ENCODE data around the gene WRAP73. TPM values are rescaled to one million over a fixed set of nuclear protein-coding genes. Genes with fewer than 3 reads are reported as not detected.
A peak's percentile ranks its signal among the peaks of the same experiment; 100 is the strongest.

Gene WRAP73
- total RNA-seq, 1 experiment from 2014 or later, result 47.9 TPM

DNA sequence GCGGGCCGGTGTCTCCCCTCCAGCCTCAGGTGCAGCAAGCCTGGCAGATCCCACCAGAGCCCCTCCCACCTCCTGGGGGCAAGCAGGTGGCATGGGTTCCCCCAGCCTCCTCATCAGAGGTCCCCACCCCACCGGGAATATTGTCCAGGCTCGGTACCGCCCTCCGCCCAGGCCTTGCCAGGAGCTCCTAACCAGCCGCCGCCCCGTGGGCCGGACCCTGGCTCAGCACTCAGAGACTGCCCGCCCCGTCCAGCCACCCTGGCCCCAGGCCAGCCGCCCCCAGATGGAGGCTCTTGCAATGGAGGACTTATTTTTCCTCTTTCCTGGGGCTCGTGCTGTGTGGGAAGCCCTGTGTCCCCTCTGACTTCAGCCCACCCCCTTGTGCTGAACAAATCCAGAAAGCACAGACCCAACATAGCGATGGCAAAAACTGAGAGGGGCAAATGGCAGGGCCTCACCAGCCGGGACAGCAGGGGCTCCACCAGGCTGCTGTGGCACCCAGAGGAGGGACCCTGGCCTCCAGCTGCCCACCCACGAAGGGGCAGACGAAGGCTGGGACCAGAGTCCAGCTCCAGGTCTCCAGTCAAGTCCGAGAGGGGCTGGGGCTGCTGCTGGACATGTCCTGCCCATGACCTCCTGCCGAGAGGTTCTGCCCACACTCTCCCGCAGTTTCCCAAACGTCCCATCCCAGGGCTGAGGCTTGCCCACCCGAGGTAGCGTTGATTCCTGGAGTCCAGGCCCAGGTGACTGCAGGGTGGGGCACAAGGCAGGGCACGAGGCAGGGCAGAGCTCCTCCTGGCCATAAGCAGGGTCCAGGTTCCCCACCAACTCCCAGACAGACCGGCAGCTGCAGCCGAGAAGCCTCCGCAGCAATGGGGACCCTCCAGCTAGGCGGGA is 46.1 kb downstream of the WRAP73 start:
- Histone ChIP-seq H3K27me3 (peaks cover 59% of the 10 kb centered on the region), H3K27ac (no peak overlapping the region), H3K4me3 (no peak overlapping the region), H3K36me3 (no peaks in the 10 kb centered on the region), H3K4me1 (peaks cover 6% of the 10 kb centered on the region), H3K9me3 (replicated peaks) (no peaks in the 10 kb centered on the region; the same call in 1 of the 2 replicates)
- no peak for DNase-seq

DNA sequence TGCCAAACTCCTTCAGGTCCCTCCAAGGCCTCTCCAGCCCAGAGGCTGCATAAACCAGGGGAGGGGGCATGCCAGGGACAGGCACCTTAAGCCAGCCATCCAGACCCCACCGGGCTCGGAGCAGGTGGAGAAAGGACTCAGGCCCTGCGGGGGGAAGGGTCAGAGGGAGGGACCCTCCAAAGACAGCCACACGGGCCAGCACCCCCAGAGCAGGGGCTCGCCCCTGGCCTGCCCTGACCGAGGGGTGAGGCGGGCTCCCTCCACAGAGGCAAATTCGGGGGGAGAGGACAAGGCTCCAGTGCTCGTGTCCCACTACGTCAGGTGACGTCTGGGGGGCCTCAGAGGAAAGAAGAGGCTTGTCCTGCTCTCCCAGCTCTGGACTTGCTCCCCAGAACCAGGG is 46.7 kb downstream of the WRAP73 start:
- H3K27me3 ChIP-seq, result peaks cover 59% of the 10 kb centered on the region
- no peak overlapping the region for H3K27ac ChIP-seq
- peaks cover 8% of the 10 kb centered on the region for H3K4me1 ChIP-seq
- H3K4me3 ChIP-seq, result no peak overlapping the region
- DNase-seq, result no peak
- H3K9me3 ChIP-seq (replicated peaks), result no peaks in the 10 kb centered on the region; the same call in 1 of the 2 replicates
- no peaks in the 10 kb centered on the region for H3K36me3 ChIP-seq

DNA sequence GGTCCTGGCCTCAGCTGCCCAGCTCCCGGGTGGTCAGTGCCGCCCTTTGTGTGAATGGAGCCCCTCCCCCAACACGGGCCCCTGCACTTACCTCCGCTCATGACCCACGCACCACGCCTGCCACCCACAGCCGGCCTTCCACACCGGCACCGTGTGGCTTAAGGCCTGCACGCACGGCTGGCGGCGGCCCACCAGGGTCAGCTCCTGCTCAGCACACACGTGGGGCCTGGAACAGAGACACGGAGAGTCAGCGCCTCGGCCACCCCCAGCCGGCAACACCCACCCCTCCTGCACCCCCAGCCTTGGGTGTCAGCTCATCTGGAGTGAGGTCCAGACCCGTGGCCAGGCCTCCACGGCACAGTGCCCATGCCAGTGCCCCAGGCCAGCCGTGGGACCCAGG is 47.5 kb downstream of the WRAP73 start:
- peaks cover 64% of the 10 kb centered on the region for H3K27me3 ChIP-seq
- no peak overlapping the region for H3K4me3 ChIP-seq
- H3K4me1 ChIP-seq, result peaks cover 8% of the 10 kb centered on the region
- H3K36me3 ChIP-seq, result no peaks in the 10 kb centered on the region
- H3K27ac ChIP-seq, result no peak overlapping the region
- H3K9me3 ChIP-seq (replicated peaks), result no peaks in the 10 kb centered on the region; the same call in 1 of the 2 replicates
- no peak for DNase-seq

DNA sequence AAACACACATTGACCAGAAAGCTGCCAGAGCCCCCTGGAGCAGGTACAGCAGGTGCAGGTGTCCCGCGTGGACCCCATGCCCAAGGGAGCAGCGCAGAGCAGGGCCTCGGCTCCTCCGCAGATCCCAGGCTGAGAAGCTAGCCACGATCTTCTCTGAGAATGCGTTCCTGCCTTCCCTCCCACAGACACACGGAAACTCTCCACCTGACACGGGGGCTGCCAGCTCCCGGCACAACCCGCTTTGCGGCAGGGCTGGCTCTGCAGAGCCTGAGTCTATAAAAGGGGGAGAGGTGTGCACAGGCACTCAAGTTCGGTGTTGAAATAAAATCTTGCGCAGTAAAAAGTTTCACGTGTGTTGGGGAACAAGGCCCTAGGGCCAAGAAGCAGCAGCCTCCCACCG is 48.2 kb downstream of the WRAP73 start:
- Histone ChIP-seq H3K4me1 (peaks cover 8% of the 10 kb centered on the region), H3K4me3 (no peak overlapping the region), H3K36me3 (no peaks in the 10 kb centered on the region), H3K9me3 (replicated peaks) (no peaks in the 10 kb centered on the region; the same call in 1 of the 2 replicates), H3K27ac (no peak overlapping the region), H3K27me3 (peaks cover 61% of the 10 kb centered on the region)
- DNase-seq, result no peak

DNA sequence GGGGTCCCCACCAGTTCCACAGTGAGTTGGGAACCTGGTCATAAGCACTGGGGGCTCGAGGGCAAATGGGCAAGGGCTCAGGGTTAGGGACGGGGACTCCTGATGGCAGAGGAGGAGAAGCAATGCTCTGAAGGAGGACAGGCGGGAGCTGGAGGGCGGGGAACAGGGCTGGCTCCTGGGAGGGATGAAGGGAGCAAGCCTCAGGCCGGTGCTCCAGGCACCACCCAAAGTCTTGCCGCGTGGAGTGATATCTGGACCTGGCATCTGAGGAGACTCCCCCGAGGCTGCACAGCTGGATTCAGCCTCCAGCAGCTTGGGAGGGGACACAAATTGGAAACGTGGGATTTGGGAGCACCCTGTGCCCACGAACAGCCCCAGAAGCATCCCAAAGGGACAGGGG is 49.5 kb downstream of the WRAP73 start:
- peaks cover 8% of the 10 kb centered on the region for H3K4me1 ChIP-seq
- no peaks in the 10 kb centered on the region for H3K36me3 ChIP-seq
- no peaks in the 10 kb centered on the region; the same call in 1 of the 2 replicates for H3K9me3 ChIP-seq (replicated peaks)
- no peak overlapping the region for H3K4me3 ChIP-seq
- no peak overlapping the region for H3K27ac ChIP-seq
- H3K27me3 ChIP-seq, result peaks cover 70% of the 10 kb centered on the region
- DNase-seq, result no peak

DNA sequence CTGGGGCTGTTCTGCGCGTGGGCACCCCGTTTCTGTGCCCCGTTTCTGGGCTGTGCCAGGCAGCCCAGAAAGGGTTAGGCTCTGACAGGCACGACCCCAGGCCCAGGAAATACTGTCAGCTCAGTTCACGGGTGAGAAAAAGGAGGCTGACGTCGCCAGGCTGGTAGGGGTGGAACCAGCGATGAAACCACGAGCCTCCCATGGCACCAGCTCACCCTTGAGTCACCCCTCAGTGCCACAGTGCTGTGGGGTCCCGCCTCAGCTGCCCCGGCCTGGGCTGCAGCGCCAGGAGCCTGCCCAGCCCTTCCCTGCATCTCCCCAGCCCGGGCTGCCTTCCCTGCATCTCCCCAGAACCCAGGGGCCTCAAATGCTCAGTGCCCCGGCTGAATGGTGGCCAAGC is 50.1 kb downstream of the WRAP73 start:
- Histone ChIP-seq H3K4me1 (peaks cover 8% of the 10 kb centered on the region), H3K36me3 (no peaks in the 10 kb centered on the region), H3K9me3 (replicated peaks) (no peaks in the 10 kb centered on the region), H3K4me3 (no peak overlapping the region), H3K27me3 (peaks cover 75% of the 10 kb centered on the region), H3K27ac (no peak overlapping the region)
- DNase-seq, result no peak

DNA sequence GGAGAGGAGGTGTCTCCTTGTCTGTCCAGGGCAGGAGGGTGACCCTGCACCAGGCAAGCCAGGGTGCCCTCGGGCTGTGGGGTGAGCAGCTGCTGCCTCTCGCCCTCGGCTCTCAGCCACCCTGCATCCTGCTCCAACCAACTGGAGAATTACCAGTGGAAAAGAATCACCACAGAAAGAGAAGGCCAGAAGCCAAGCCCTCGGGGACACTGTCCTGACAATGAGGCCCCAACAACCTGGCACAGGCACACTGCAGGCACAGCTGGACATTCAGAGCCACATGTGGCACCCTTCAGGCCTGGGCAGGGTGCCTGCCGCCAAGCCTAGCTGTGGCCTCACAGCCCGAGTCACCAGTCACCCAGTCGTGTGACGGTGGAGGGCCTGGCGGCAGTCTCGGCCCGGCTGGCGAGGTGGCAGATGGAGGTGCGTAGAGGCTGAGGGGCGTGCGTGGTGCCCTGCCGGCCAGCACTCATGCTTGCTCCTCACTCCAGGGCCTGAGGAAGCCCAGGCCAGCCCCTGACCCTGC is 50.6 kb downstream of the WRAP73 start:
- Histone ChIP-seq H3K27ac (no peak overlapping the region), H3K27me3 (peaks cover 79% of the 10 kb centered on the region), H3K4me1 (peaks cover 8% of the 10 kb centered on the region), H3K36me3 (no peaks in the 10 kb centered on the region), H3K9me3 (replicated peaks) (no peaks in the 10 kb centered on the region), H3K4me3 (no peak overlapping the region)
- DNase-seq, result peak in 1 of 2 experiments; percentile 38

DNA sequence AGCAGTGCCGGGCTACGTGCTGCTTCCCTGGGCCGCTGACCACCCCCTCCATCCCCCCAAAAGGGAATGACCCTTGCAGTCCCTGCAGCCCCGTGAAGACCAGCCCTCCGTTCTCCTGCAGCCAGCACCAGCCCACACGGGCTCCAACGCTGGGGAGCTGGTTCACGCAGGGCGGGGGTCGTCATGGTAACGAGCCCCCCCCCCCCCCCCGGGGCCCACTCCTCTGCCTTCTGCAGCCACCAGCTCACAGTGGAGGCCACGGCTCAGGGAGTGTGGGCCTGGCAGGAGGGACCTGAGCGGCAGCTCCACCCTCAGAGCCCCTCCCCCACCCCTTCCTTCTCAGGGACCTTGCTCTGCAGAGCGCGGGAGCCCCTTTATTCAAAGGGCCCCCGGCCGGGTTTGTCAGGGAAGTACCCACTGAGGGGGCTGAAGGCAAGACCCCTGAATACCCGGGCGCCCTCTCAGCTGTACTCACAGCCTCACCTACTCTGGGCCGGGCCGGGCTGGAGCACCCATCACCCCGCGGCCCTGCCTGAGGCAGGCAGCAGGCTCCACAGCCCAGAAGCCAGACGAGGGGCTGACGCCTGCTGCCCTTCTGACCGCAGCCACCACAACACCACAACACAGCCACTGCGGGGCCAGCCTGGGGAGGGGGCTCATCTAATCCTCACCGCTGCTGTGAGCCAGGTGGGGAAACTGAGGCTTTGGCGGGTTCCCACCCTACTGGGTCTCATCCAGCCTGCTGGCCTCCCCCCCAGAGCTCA is 51.2 kb downstream of the WRAP73 start:
- Histone ChIP-seq H3K9me3 (replicated peaks) (no peaks in the 10 kb centered on the region), H3K27me3 (peaks cover 85% of the 10 kb centered on the region), H3K36me3 (no peaks in the 10 kb centered on the region), H3K4me3 (no peak overlapping the region), H3K27ac (no peak overlapping the region), H3K4me1 (peaks cover 8% of the 10 kb centered on the region)
- DNase-seq, result no peak

DNA sequence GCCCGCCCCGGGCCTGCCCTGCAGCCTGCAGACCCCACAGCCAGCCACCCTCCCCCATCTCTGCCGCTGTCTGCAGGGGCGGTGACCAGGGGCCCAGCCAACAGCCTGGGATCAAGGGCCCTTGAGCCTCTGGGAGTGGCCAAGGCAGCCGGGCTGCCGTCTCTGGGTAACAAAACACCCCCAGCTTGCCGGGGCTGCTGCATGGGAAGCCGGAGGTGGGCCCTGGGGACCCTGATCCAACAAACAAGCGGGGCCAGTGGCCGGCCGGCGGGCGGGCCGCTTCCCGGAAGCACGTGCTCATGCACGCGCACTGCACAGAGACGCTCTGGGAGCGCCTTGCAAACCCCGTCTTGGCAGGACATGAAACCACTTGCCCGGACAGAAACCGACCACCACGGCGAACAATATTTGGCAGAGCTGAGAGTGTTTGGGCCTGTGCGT is 51.8 kb downstream of the WRAP73 start:
- no peak overlapping the region for H3K27ac ChIP-seq
- H3K4me1 ChIP-seq, result peaks cover 8% of the 10 kb centered on the region
- H3K27me3 ChIP-seq, result peaks cover 81% of the 10 kb centered on the region
- H3K36me3 ChIP-seq, result no peaks in the 10 kb centered on the region
- no peak for DNase-seq
- H3K9me3 ChIP-seq (replicated peaks), result no peaks in the 10 kb centered on the region
- no peak overlapping the region for H3K4me3 ChIP-seq

DNA sequence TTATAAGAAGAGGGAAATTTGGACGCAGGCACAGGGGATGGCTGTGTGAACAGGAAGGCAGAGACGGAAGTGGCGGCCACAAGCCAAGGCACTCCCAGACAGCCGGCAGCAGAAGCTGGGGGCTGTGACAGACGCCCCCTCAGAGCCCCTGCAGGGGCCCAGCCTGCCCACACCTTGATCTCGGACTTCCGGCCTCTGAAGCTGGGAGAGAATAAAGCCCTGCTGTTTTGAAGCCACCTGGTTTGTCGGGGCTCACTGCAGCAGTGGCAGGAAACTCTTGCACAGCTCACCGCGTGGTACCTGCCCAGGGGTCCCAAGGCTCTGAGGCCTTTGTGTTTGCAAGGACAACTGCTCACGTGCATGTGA is 52.3 kb downstream of the WRAP73 start:
- Histone ChIP-seq H3K36me3 (no peaks in the 10 kb centered on the region), H3K27me3 (peaks cover 79% of the 10 kb centered on the region), H3K4me3 (no peak overlapping the region), H3K4me1 (peaks cover 8% of the 10 kb centered on the region), H3K27ac (no peak overlapping the region), H3K9me3 (replicated peaks) (no peaks in the 10 kb centered on the region)
- no peak for DNase-seq

DNA sequence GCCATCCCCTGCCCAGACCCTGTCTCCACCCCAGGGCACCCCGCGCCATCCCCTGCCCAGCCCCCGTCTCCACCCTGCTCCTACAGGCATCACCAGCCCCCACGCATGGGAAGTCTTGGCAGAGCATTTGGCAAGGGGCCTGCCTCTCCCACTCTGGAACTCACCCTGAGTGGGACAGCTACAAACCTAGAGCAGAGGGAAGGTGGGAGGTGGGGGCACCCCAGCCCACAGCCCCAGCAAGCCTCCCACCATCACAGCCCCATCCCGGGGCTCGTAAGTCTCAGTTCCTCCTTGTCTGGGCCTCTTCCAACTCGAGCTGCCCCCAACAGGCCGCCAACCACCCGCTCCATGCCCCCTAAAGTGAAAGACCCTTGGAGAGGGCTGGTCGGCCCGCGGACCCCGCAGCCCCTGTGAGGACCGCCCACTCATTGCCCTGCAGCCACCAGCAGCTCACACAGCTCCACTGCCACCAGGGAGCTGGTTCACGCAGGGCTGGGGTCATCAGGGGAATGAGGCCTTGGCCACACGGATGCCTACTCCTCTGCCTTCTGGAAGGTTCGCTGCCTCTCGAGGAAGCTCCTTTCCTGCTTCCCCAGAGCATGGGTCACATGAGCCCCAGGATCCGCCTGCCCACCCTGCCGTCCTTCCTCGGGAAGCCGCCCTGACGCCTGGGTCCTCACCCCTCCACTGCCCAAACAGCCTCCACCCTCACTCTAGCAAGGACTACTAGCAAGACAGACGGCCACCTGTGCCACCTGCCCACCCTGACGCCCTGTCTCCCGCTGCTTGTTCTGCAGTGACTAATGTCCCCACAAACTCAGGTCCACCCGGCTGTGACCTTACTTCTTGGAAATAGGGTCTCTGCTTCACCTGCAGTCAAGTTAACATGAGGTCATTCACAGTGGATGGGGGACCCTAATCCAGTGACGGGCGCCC is 53.0 kb downstream of the WRAP73 start:
- Histone ChIP-seq H3K4me3 (no peak overlapping the region), H3K4me1 (peaks cover 8% of the 10 kb centered on the region), H3K27me3 (peaks cover 81% of the 10 kb centered on the region), H3K9me3 (replicated peaks) (no peaks in the 10 kb centered on the region), H3K27ac (no peak overlapping the region), H3K36me3 (no peaks in the 10 kb centered on the region)
- no peak for DNase-seq

DNA sequence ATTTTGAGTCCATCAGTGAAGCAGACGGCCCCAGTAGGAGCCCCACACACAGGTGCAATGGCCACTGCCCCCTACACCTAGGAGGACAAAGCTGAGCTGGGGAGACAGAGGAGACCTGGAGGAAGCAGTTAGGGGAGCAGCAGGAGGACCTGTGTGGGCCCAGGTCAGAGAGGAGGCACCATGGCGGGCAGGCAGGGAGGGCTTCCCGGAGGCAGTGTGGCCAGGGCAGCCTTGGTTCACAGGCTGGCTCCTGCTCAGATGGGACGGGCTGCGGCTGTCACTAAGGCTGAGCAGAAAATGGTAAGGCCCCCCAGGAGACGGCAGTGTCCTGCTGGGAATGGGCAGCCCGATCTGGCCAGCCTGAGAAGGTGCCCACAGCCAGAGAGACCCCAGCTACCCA is 54.0 kb downstream of the WRAP73 start:
- H3K4me1 ChIP-seq, result peaks cover 8% of the 10 kb centered on the region

DNA sequence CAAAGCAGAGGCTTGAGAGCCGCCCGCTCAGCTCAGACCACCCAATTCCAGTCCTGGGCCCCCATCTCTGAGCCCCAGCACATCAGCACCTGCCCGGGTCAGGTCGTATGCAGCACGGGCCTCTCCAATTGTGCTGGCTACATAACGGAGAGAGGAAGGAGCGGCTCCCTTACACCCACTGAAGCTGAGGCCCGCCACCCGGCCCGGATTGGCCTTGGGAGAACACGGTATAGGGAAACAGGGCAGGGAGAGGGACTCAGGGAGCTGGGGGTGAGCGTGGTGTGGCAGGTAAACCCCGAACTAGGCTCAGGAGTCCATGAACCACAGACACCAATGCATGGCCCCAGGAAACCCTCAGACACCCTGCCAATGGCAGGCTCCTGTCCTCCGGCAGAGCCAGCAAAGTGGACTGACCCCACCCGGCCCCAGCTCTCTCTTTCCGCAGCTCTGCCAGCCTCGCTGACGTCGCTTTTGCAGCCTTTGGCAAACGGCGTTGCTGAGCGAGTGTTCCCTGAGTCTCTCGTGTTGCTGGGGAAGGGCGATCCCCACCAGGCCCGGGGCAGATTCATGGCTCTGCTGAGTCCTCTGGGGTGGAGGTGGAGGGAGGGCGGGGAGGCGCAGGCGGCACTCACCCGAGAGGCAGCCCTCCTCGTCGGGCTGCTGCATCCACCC is 55.1 kb downstream of the WRAP73 start:
- Histone ChIP-seq H3K27me3 (peaks cover 77% of the 10 kb centered on the region), H3K27ac (no peak overlapping the region), H3K4me1 (peaks cover 8% of the 10 kb centered on the region), H3K36me3 (no peaks in the 10 kb centered on the region), H3K4me3 (no peak overlapping the region), H3K9me3 (replicated peaks) (no peaks in the 10 kb centered on the region)
- DNase-seq, result no peak

More for the DNA sequence above, 54.0 kb downstream of the WRAP73 start:
- H3K27me3 ChIP-seq, result peaks cover 77% of the 10 kb centered on the region
- no peaks in the 10 kb centered on the region for H3K36me3 ChIP-seq
- H3K9me3 ChIP-seq (replicated peaks), result no peaks in the 10 kb centered on the region
- H3K4me3 ChIP-seq, result no peak overlapping the region
- no peak overlapping the region for H3K27ac ChIP-seq
- DNase-seq, result no peak

DNA sequence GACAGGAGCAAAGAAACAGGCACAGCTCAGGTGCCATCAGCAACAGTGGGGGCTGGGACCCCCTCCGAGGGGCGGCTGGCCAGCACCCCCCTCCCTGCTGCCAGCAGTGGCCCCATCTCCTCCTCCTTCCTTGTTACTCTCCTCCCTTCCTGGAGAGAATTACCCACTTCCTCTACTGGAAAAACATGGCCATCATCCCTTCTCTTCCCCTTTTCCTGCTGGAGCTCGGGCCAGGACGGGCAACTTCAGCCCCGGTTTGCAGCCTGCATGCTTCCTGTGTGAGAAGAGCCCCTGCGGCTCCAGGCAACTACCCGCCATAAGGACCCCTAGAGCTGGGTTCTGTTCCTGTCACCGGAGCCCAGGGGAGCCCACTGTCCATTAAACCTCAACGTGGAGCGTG is 56.2 kb downstream of the WRAP73 start:
- Histone ChIP-seq H3K27ac (no peak overlapping the region), H3K27me3 (peaks cover 73% of the 10 kb centered on the region), H3K4me1 (peaks cover 2% of the 10 kb centered on the region; the same call in 1 of the 2 replicates), H3K9me3 (replicated peaks) (no peaks in the 10 kb centered on the region), H3K4me3 (no peak overlapping the region), H3K36me3 (no peaks in the 10 kb centered on the region)
- no peak for DNase-seq

Measured in SJCRH30 (cell line).